A549 (cell line): Measurements from ENCODE around the gene BSND. TPM values are rescaled to one million over a fixed set of nuclear protein-coding genes. Genes with fewer than 3 reads are reported as not detected.
"Not testable (repeated sequence)": the region's sequence is repeated elsewhere in the genome, so short reads cannot be mapped to it uniquely, and the experiment has no call there.

Source experiments
- ATAC-seq, 2 experiments: fragments of 200-7000 bp in 1 of 2; fragments of >200 bp in 1 of 2; cut with Nextera tagmentation in 1 of 2; cut with Tn5 transposase in 1 of 2; 3 replicates each; pipeline versions ENCODE4 v1.8.0 to v1.9.1; 2018 to 2020; ENCODE audit warnings: mild to moderate bottlenecking in 1 of 2, moderate library complexity in 1 of 2
- CTCF ChIA-PET: fragments of 300-600 bp; sonication (Branson Sonifier 250); formaldehyde crosslinking; extraction: SDS; loops from one replicate; lab custom pipeline; 2021; ENCODE audit warnings: antibody characterized with exemption, inconsistent platforms; lab: Yijun Ruan, JAX
- POLR2A ChIA-PET: fragments of 350-600 bp; formaldehyde crosslinking; extraction: SDS; loops from one replicate; lab custom pipeline; 2021; ENCODE audit warnings: antibody characterized with exemption, inconsistent platforms; lab: Yijun Ruan, JAX
- DNase-seq, 2 experiments: peaks; one replicate each; pipeline versions ENCODE4 v3.0.0 to v3.0.0-alpha.2; 2011 to 2016; ENCODE audit warnings: low read depth in 1 of 2, low spot score in 1 of 2
- FAIRE-seq: peaks from 2 replicates; lab custom pipeline; 2011; peaks lifted over from hg19 to GRCh38; lab: Jason Lieb, UNC
- H3K27ac ChIP-seq, 2 experiments: fragments of >200 bp; sonication (Bioruptor Twin); formaldehyde crosslinking; 3 replicates each; pipeline ENCODE4 v1.5.1; 2016 to 2017
- H3K4me1 ChIP-seq: fragments of >200 bp; sonication (Bioruptor Twin); formaldehyde crosslinking; 3 replicates; pipeline ENCODE4 v1.6.1; 2016
- H3K4me2 ChIP-seq: fragments of >200 bp; sonication (Bioruptor Twin); formaldehyde crosslinking; 3 replicates; pipeline ENCODE4 v1.6.1; 2016
- H3K4me3 ChIP-seq: fragments of >200 bp; sonication (Bioruptor Twin); formaldehyde crosslinking; 3 replicates; pipeline ENCODE4 v1.5.1; 2016
- H3K9me3 ChIP-seq: fragments of >200 bp; sonication (Bioruptor Twin); formaldehyde crosslinking; 3 replicates; pipeline ENCODE4 v1.6.1; 2016
- BHLHE40 ChIP-seq: IDR thresholded peaks from 2 replicates; pipeline ENCODE4 v1.6.1; 2012; ENCODE audit warnings: low read depth, low read length, inconsistent platforms
- EP300 ChIP-seq, 2 experiments: fragments of >200 bp; sonication (Bioruptor Twin); formaldehyde crosslinking; IDR thresholded peaks; 2 replicates in 1 of 2; 3 replicates in 1 of 2; pipeline ENCODE4 v1.6.1; 2016 to 2017
- FOSL2 ChIP-seq, 2 experiments: fragments of 450-650 bp in 1 of 2; fragments of >200 bp in 1 of 2; sonication (Bioruptor Twin) in 1 of 2; formaldehyde crosslinking; IDR thresholded peaks; 2 replicates each; pipeline versions ENCODE4 v1.5.0 to v1.6.1; 2016 to 2020; ENCODE audit warnings: mild to moderate bottlenecking in 1 of 2, moderate library complexity in 1 of 2
- FOXS1 ChIP-seq: fragments of 250-450 bp; sonication (Bioruptor Pico); IDR thresholded peaks from 2 replicates; pipeline ENCODE4 v1.5.0; 2020; ENCODE audit warnings: mild to moderate bottlenecking, moderate library complexity
- HDAC2 ChIP-seq: fragments of 200-600 bp; sonication (generic); IDR thresholded peaks from 2 replicates; pipeline ENCODE4 v1.6.1; 2016
- HOXB5 ChIP-seq: fragments of 250-450 bp; sonication (Bioruptor Pico); IDR thresholded peaks from 2 replicates; pipeline ENCODE4 v1.5.0; 2020; ENCODE audit warnings: mild to moderate bottlenecking, moderate library complexity
- KDM5A ChIP-seq: fragments of 200-600 bp; sonication (generic); IDR thresholded peaks from 2 replicates; pipeline ENCODE4 v1.6.1; 2016; ENCODE audit warnings: antibody characterized with exemption, mild to moderate bottlenecking
- MAZ ChIP-seq: fragments of 150-350 bp; IDR thresholded peaks from 2 replicates; pipeline ENCODE4 v1.6.1; 2014; ENCODE audit warnings: antibody characterized with exemption, low read depth, low read length, borderline replicate concordance
- PBX3 ChIP-seq: IDR thresholded peaks from 2 replicates; pipeline ENCODE4 v1.6.1; 2012
- POLR2A ChIP-seq: IDR thresholded peaks from 2 replicates; pipeline ENCODE4 v1.6.1; 2012; ENCODE audit warnings: mild to moderate bottlenecking, low read length
- REST ChIP-seq: fragments of 200-600 bp; sonication (generic); IDR thresholded peaks from 2 replicates; pipeline ENCODE4 v1.6.1; 2016; ENCODE audit warnings: antibody characterized with exemption, mild to moderate bottlenecking, moderate library complexity
- RFX5 ChIP-seq: fragments of 450-650 bp; IDR thresholded peaks from 2 replicates; pipeline ENCODE4 v1.7.1; 2014; ENCODE audit warnings: antibody characterized with exemption, mild to moderate bottlenecking, moderate library complexity
- SREBF2 ChIP-seq: fragments of 450-650 bp; IDR thresholded peaks from 2 replicates; pipeline ENCODE4 v1.6.1; 2014; ENCODE audit warnings: mild to moderate bottlenecking, moderate library complexity
- ZC3H11A ChIP-seq: fragments of 450-650 bp; IDR thresholded peaks from 2 replicates; pipeline ENCODE4 v1.6.1; 2014; ENCODE audit warnings: antibody characterized with exemption, mild to moderate bottlenecking
- WGBS: methylation state at CpG from one replicate; pipeline ENCODE4 v1.1.6; 2017; ENCODE audit errors: missing lambda C conversion rate; 5-methylcytosine and 5-hydroxymethylcytosine counted together
- polyA plus RNA-seq, 4 experiments: library from polyadenylated mRNA; depleted of rRNA in 3 of 4; stranded (reverse); fragments of >200 nt; fragmentation: RNase III in 1 of 4; extraction: RNeasy Plus Mini Kit Qiagen cat#74134 plus additional on column Dnase treatment in 1 of 4; gene quantifications; 2 replicates in 3 of 4; 3 replicates in 1 of 4; pipeline ENCODE4 v1.2.3, GENCODE V29; 2011 to 2017

Gene BSND
- polyA plus RNA-seq, 2 of the 4 experiments (the other 2 are of a cell fraction) = not detected

GRCh38 chr1:54956726-54957125 lies 42.0 kb upstream of the BSND start:
- peaks cover 9% of the 10 kb centered on the region; the same call in 2 of the 3 replicates for H3K9me3 ChIP-seq
- no peak overlapping the region for H3K4me2 ChIP-seq
- CTCF ChIA-PET = interaction anchor here (1.0 to 2.4 kb wide), 4 partner anchors 31 to 40 kb away, joined by 3 to 10 read pairs (median 4); no protein-coding TSS in a partner anchor
- FAIRE-seq (no peak), DNase-seq (no peak), ATAC-seq (no peak)
- H3K27ac ChIP-seq = no peak overlapping the region
- WGBS = 59% methylated on average over 4 of the region's 4 CpGs
- no peak for TF ChIP-seq POLR2A
- no peak for TF ChIP-seq MAZ
- TF ChIP-seq FOXS1 (CRISPR knock-in tag) = no peak
- peaks cover 9% of the 10 kb centered on the region; the same call in 1 of the 3 replicates for H3K4me1 ChIP-seq
- no peak overlapping the region for H3K4me3 ChIP-seq
- POLR2A ChIA-PET = no interaction called here

- ATAC-seq = no peak
- no peak overlapping the region for H3K4me2 ChIP-seq
- no peak for TF ChIP-seq EP300 (IDR thresholded peaks at IDR 0.05)
- H3K9me3 ChIP-seq = peaks cover 7% of the 10 kb centered on the region; the same call in 2 of the 3 replicates
- H3K27ac ChIP-seq = no peak overlapping the region
- no peak overlapping the region for H3K4me3 ChIP-seq
- FAIRE-seq = no peak
- ChIA-PET CTCF (interaction anchor here (0.9 to 3.8 kb wide), 4 partner anchors 9 to 63 kb away, joined by 4 to 18 read pairs (median 8); no protein-coding TSS in a partner anchor), POLR2A (no interaction called here)
- peaks cover 9% of the 10 kb centered on the region; the same call in 1 of the 3 replicates for H3K4me1 ChIP-seq
- no peak for DNase-seq
- WGBS = 81% methylated on average over 3 of the region's 3 CpGs
Measured at GRCh38 chr1:54959241-54959640, 39.5 kb upstream of the BSND start.

GRCh38 chr1:54962612-54963395 lies 35.9 kb upstream of the BSND start:
- FAIRE-seq (no peak), DNase-seq (no peak), ATAC-seq (no peak)
- Histone ChIP-seq H3K4me3 (no peak overlapping the region), H3K9me3 (no peaks in the 10 kb centered on the region), H3K27ac (no peak overlapping the region), H3K4me1 (no peaks in the 10 kb centered on the region; the same call in 2 of the 3 replicates), H3K4me2 (no peak overlapping the region)
- 63% methylated on average over 4 of the region's 4 CpGs for WGBS
- CTCF ChIA-PET = interaction anchor here (1.0 to 3.8 kb wide), 5 partner anchors 12 to 59 kb away, joined by 3 to 18 read pairs (median 3); no protein-coding TSS in a partner anchor
- POLR2A ChIA-PET = no interaction called here
- TF ChIP-seq FOSL2 (IDR thresholded peaks at IDR 0.05) (no peak), FOSL2 (CRISPR knock-in tag; IDR thresholded peaks at IDR 0.05) (no peak), REST (no peak), HDAC2 (no peak), KDM5A (no peak), SREBF2 (no peak), PBX3 (no peak), BHLHE40 (no peak), ZC3H11A (no peak), HOXB5 (CRISPR knock-in tag) (no peak), RFX5 (no peak)

GRCh38 chr1:54963829-54964228 lies 34.9 kb upstream of the BSND start:
- H3K4me3 ChIP-seq, DNase-seq, POLR2A ChIA-PET, FAIRE-seq, H3K4me2 ChIP-seq, H3K9me3 ChIP-seq, H3K4me1 ChIP-seq, H3K27ac ChIP-seq, ATAC-seq: not testable (repeated sequence)
- 69% methylated on average over 5 of the region's 5 CpGs for WGBS
- CTCF ChIA-PET = interaction anchor here (1.2 kb wide), 1 partner anchor 13 kb away, joined by 3 read pairs; no protein-coding TSS in a partner anchor
